ENCODE data around the gene SIRPA. TPM values are rescaled to one million over a fixed set of nuclear protein-coding genes. Genes with fewer than 3 reads are reported as not detected.
A peak's percentile ranks its signal among the peaks of the same experiment; 100 is the strongest.

SIRPA gene
- total RNA-seq, 1 donor from 2014 or later = 35.5 TPM

GRCh38 chr20:1899241-1899525, 4.0 kb downstream of the SIRPA start:
- H3K27me3 Mint-ChIP-seq (ENCODE audit: low read depth, unreplicated experiment) = no peaks in the 10 kb centered on the region
- no peaks in the 10 kb centered on the region for H3K36me3 ChIP-seq (ENCODE audit: insufficient read depth, low read length)
- no peak overlapping the region for H3K4me3 ChIP-seq (ENCODE audit: insufficient read depth, low read depth, low read length)
- peaks cover 10% of the 10 kb centered on the region for H3K4me1 ChIP-seq (ENCODE audit: insufficient read depth, low read length)
- no peak for DNase-seq (ENCODE audit: low read depth)
- no peak overlapping the region for H3K27ac Mint-ChIP-seq (ENCODE audit: unreplicated experiment)
- H3K27ac ChIP-seq (ENCODE audit: low read depth, low read length) = no peak overlapping the region
- H3K36me3 Mint-ChIP-seq (ENCODE audit: low read depth, unreplicated experiment) = peaks cover 18% of the 10 kb centered on the region
- H4K20me1 ChIP-seq (ENCODE audit: insufficient read depth, low read length) = peaks cover 76% of the 10 kb centered on the region
- H3K27me3 ChIP-seq (ENCODE audit: insufficient read depth, low read length) = no peaks in the 10 kb centered on the region
- no peaks in the 10 kb centered on the region for H3K9me3 ChIP-seq (ENCODE audit: insufficient read depth, low read depth, low read length)
- no peak overlapping the region for H3K4me2 ChIP-seq (ENCODE audit: low read length)
- peaks cover 71% of the 10 kb centered on the region for H3K79me2 ChIP-seq (ENCODE audit: insufficient read depth, low read length)
- peaks cover 21% of the 10 kb centered on the region for H3K4me1 Mint-ChIP-seq (ENCODE audit: low read depth, unreplicated experiment)
- no peak overlapping the region for H3K4me3 Mint-ChIP-seq (ENCODE audit: unreplicated experiment)
- TF ChIP-seq CTCF (IDR thresholded peaks at IDR 0.05; ENCODE audit: insufficient read depth, low read depth, low read length) (no peak), EZH2 (IDR thresholded peaks at IDR 0.05; ENCODE audit: insufficient read depth, low read length) (no peak)
- H3K9ac ChIP-seq (ENCODE audit: low read length) = no peak overlapping the region
- H3K9me3 Mint-ChIP-seq (ENCODE audit: unreplicated experiment) = no peaks in the 10 kb centered on the region
- FAIRE-seq = no peak
- H2AFZ ChIP-seq (ENCODE audit: low read depth, low read length) = no peak overlapping the region

GRCh38 chr20:1900321-1900801, 5.2 kb downstream of the SIRPA start:
- H3K27ac Mint-ChIP-seq (ENCODE audit: unreplicated experiment) = no peak overlapping the region
- Histone ChIP-seq H3K4me1 (ENCODE audit: insufficient read depth, low read length) (peaks cover 10% of the 10 kb centered on the region), H3K4me3 (ENCODE audit: insufficient read depth, low read depth, low read length) (no peak overlapping the region), H3K27ac (ENCODE audit: low read depth, low read length) (no peak overlapping the region), H2AFZ (ENCODE audit: low read depth, low read length) (no peak overlapping the region), H4K20me1 (ENCODE audit: insufficient read depth, low read length) (peaks cover 87% of the 10 kb centered on the region), H3K27me3 (ENCODE audit: insufficient read depth, low read length) (no peaks in the 10 kb centered on the region), H3K4me2 (ENCODE audit: low read length) (peak overlapping the region; percentile 12), H3K9ac (ENCODE audit: low read length) (no peak overlapping the region), H3K36me3 (ENCODE audit: insufficient read depth, low read length) (no peaks in the 10 kb centered on the region), H3K79me2 (ENCODE audit: insufficient read depth, low read length) (peaks cover 79% of the 10 kb centered on the region), H3K9me3 (ENCODE audit: insufficient read depth, low read depth, low read length) (no peaks in the 10 kb centered on the region)
- H3K9me3 Mint-ChIP-seq (ENCODE audit: unreplicated experiment) = no peaks in the 10 kb centered on the region
- peak; percentile 69 for TF ChIP-seq CTCF (IDR thresholded peaks at IDR 0.05; ENCODE audit: insufficient read depth, low read depth, low read length)
- TF ChIP-seq EZH2 (IDR thresholded peaks at IDR 0.05; ENCODE audit: insufficient read depth, low read length) = no peak
- H3K4me1 Mint-ChIP-seq (ENCODE audit: low read depth, unreplicated experiment) = peaks cover 21% of the 10 kb centered on the region
- H3K4me3 Mint-ChIP-seq (ENCODE audit: unreplicated experiment) = peak overlapping the region; percentile 27
- FAIRE-seq (no peak), DNase-seq (ENCODE audit: low read depth) (peak; percentile 69)
- peaks cover 18% of the 10 kb centered on the region for H3K36me3 Mint-ChIP-seq (ENCODE audit: low read depth, unreplicated experiment)
- H3K27me3 Mint-ChIP-seq (ENCODE audit: low read depth, unreplicated experiment) = no peaks in the 10 kb centered on the region

- H3K27me3 ChIP-seq (ENCODE audit: insufficient read depth, low read length) = no peaks in the 10 kb centered on the region
- Mint-ChIP-seq H3K36me3 (ENCODE audit: low read depth, unreplicated experiment) (peaks cover 26% of the 10 kb centered on the region), H3K27ac (ENCODE audit: unreplicated experiment) (no peak overlapping the region), H3K27me3 (ENCODE audit: low read depth, unreplicated experiment) (no peaks in the 10 kb centered on the region), H3K9me3 (ENCODE audit: unreplicated experiment) (no peaks in the 10 kb centered on the region), H3K4me1 (ENCODE audit: low read depth, unreplicated experiment) (peaks cover 27% of the 10 kb centered on the region), H3K4me3 (ENCODE audit: unreplicated experiment) (no peak overlapping the region)
- H2AFZ ChIP-seq (ENCODE audit: low read depth, low read length) = no peak overlapping the region
- peaks cover 72% of the 10 kb centered on the region for H3K79me2 ChIP-seq (ENCODE audit: insufficient read depth, low read length)
- no peak overlapping the region for H3K27ac ChIP-seq (ENCODE audit: low read depth, low read length)
- DNase-seq (ENCODE audit: low read depth) = no peak
- no peak for FAIRE-seq
- peaks cover 89% of the 10 kb centered on the region for H4K20me1 ChIP-seq (ENCODE audit: insufficient read depth, low read length)
- H3K4me1 ChIP-seq (ENCODE audit: insufficient read depth, low read length) = peaks cover 3% of the 10 kb centered on the region
- no peaks in the 10 kb centered on the region for H3K9me3 ChIP-seq (ENCODE audit: insufficient read depth, low read depth, low read length)
- H3K4me2 ChIP-seq (ENCODE audit: low read length) = no peak overlapping the region
- no peaks in the 10 kb centered on the region for H3K36me3 ChIP-seq (ENCODE audit: insufficient read depth, low read length)
- no peak overlapping the region for H3K9ac ChIP-seq (ENCODE audit: low read length)
- no peak overlapping the region for H3K4me3 ChIP-seq (ENCODE audit: insufficient read depth, low read depth, low read length)
- no peak for TF ChIP-seq CTCF (IDR thresholded peaks at IDR 0.05; ENCODE audit: insufficient read depth, low read depth, low read length)
- TF ChIP-seq EZH2 (IDR thresholded peaks at IDR 0.05; ENCODE audit: insufficient read depth, low read length) = no peak
Observed at GRCh38 chr20:1901704-1902103, 6.5 kb downstream of the SIRPA start.
